ENCODE measurements around the gene AQP9. TPM values are rescaled to one million over a fixed set of nuclear protein-coding genes. Genes with fewer than 3 reads are reported as not detected.

AQP9 gene
- total RNA-seq, 2 donors from 2014 or later, result 1.1 to 2.9 TPM

DNA sequence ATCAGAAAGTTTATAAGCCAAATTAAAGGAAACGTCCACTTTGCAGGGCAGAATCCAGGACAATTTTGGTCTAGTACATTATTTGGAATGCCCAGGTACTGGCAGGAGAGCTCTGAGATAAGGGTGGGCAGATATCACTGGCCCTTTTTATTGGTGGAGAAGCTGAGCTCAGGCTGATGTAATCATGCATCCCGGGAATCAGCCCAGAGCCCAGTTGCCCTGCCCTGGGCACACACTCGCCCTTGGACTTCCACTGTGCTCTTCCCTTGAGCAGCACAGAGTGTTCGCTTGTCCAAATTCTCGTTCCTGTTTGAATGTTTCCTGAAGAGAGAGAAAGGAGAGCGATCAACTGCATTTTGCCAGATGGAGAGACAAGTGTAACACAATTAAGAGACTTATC lies 3.7 kb downstream of the AQP9 start:
- Histone ChIP-seq H3K4me1 (no peaks in the 10 kb centered on the region), H3K4me3 (no peak overlapping the region), H3K36me3 (no peaks in the 10 kb centered on the region), H3K27me3 (no peaks in the 10 kb centered on the region), H3K9me3 (no peaks in the 10 kb centered on the region), H3K27ac (no peak overlapping the region)
- TF ChIP-seq, protein P1, sequence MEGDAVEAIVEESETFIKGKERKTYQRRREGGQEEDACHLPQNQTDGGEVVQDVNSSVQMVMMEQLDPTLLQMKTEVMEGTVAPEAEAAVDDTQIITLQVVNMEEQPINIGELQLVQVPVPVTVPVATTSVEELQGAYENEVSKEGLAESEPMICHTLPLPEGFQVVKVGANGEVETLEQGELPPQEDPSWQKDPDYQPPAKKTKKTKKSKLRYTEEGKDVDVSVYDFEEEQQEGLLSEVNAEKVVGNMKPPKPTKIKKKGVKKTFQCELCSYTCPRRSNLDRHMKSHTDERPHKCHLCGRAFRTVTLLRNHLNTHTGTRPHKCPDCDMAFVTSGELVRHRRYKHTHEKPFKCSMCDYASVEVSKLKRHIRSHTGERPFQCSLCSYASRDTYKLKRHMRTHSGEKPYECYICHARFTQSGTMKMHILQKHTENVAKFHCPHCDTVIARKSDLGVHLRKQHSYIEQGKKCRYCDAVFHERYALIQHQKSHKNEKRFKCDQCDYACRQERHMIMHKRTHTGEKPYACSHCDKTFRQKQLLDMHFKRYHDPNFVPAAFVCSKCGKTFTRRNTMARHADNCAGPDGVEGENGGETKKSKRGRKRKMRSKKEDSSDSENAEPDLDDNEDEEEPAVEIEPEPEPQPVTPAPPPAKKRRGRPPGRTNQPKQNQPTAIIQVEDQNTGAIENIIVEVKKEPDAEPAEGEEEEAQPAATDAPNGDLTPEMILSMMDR (IDR thresholded peaks at IDR 0.05), result no peak
- DNase-seq (ENCODE audit: low spot score), result no peak

DNA sequence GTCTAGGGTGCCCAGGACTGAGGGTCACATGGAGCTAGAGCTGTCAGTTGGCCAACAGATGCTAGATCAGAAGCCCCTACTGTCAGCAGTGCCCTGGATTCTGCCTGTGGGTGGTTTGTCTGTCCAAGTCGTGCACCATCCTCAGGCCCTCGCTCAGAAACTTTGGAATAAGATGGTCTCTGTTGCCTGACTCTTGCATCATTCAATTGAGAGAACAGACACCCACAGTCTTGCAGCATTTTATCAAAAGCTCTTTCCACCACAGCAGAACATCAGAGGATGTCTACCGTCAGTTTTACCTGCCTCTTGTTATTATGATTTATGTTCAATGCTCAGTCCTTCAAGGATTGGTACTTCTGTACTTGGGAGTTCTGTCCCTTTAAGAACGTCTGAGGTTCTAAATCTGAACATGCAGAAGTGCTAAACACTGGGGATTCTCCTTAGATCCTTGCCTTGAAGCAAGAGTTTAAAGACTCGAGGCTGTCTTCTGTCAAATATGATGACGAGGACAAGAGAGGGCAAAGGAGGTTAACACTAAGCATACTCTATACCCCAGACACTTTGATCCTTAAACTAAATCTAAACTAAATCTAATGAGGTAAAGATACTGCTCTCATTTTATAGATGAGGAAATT lies 4.8 kb downstream of the AQP9 start:
- Histone ChIP-seq H3K9me3 (no peaks in the 10 kb centered on the region), H3K27ac (no peak overlapping the region)
- TF ChIP-seq, protein P1 (IDR thresholded peaks at IDR 0.05), result no peak

DNA sequence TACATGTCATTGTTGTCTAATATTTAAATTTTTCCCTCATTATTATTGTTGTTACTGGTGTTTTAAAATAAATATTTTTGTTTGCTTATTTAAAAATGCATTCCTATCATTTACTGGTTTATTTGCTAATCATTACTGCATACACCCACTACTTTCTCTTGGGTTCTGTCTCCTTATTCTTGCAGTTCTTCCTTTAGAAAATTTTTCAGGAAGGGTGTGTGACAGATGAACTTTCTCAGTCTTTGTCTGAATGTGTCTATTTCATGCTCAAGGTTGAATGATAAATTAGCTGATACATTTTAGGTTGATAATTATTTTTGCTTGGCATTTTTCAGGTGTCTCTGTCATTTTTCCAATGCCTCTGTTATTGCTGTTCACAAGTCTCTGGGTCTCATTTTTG lies 7.4 kb downstream of the AQP9 start:
- no peaks in the 10 kb centered on the region for H3K4me1 ChIP-seq
- no peak overlapping the region for H3K27ac ChIP-seq
- H3K27me3 ChIP-seq, result no peaks in the 10 kb centered on the region
- TF ChIP-seq, protein P1 (IDR thresholded peaks at IDR 0.05), result no peak
- no peaks in the 10 kb centered on the region for H3K36me3 ChIP-seq
- no peak overlapping the region for H3K4me3 ChIP-seq
- DNase-seq (ENCODE audit: low spot score), result no peak
- no peaks in the 10 kb centered on the region for H3K9me3 ChIP-seq

More for the DNA sequence above, 4.8 kb downstream of the AQP9 start:
- DNase-seq (ENCODE audit: low spot score), result no peak
- Histone ChIP-seq H3K36me3 (no peaks in the 10 kb centered on the region), H3K4me1 (no peaks in the 10 kb centered on the region), H3K27me3 (no peaks in the 10 kb centered on the region), H3K4me3 (no peak overlapping the region)

DNA sequence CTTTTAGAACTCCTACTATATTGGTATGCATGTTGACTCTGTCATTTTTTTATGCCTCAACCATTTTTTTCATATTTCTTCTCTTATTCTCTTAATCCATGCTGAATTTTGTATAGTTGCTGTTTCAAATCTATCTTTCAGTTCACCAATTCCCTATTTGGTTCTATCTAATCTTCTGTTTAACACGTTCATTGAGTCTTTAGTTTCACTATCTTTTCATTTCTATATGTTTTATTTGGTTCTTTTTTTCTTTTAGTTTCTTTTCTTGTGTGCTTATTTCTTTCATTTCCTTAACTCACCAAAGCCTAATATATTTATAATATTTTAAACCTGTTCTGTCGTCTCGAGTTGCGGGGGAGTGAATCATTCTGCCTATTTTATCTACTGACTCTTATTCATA lies 8.0 kb downstream of the AQP9 start:
- H3K9me3 ChIP-seq, result no peaks in the 10 kb centered on the region
- no peak overlapping the region for H3K4me3 ChIP-seq
- H3K27me3 ChIP-seq, result no peaks in the 10 kb centered on the region
- no peak for DNase-seq (ENCODE audit: low spot score)
- H3K4me1 ChIP-seq, result no peaks in the 10 kb centered on the region
- no peaks in the 10 kb centered on the region for H3K36me3 ChIP-seq
- no peak overlapping the region for H3K27ac ChIP-seq
- TF ChIP-seq, protein P1 (IDR thresholded peaks at IDR 0.05), result no peak

DNA sequence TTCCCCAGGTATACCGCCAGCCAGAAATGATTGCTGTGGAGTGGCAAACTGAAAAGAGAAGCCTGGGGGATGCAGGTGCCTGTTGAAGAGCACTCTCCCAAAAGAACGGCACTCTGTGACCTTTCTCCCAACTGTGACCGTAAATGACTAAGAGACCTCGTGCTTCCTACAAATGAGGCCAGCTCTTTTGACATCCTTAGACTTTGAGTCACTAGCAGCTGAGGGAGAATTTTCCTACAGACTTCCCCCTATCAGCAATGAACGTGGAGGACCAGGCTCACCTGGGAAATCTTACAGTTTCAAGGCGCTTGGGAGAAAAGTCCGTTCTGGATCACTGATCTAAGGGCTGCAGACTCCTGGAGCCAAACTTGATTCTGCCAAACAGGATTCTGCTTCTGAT lies 8.6 kb downstream of the AQP9 start:
- no peak for DNase-seq (ENCODE audit: low spot score)
- Histone ChIP-seq H3K4me1 (no peaks in the 10 kb centered on the region), H3K27ac (no peak overlapping the region), H3K36me3 (no peaks in the 10 kb centered on the region), H3K9me3 (no peaks in the 10 kb centered on the region), H3K4me3 (no peak overlapping the region), H3K27me3 (no peaks in the 10 kb centered on the region)
- TF ChIP-seq, protein P1 (IDR thresholded peaks at IDR 0.05), result no peak

DNA sequence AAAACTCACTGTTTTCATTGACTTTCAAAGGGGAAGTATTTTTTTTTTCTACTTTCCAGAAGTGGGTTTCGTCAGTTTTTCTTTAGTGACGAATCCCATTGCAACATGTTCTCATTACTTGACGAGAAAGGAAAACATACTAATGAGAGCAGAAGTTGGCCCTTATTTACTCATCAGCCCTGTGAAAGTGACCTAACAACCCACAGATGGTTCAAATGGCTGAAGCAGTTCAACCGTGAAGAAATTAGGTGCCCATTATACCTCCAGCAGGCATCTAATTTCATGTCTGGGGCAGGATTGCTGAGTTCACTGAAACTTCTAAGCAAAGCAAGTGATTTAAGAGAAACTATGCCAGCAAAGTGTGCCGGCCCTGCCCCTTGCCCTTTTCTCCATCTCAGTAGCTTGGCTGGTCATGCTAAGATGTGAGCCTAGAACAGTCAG lies 9.0 kb downstream of the AQP9 start:
- no peaks in the 10 kb centered on the region for H3K9me3 ChIP-seq

More for the DNA sequence above, 9.0 kb downstream of the AQP9 start:
- H3K4me1 ChIP-seq, result no peaks in the 10 kb centered on the region
- no peak for DNase-seq (ENCODE audit: low spot score)
- H3K27me3 ChIP-seq, result no peaks in the 10 kb centered on the region
- H3K4me3 ChIP-seq, result no peak overlapping the region
- TF ChIP-seq, protein P1 (IDR thresholded peaks at IDR 0.05), result no peak
- H3K36me3 ChIP-seq, result no peaks in the 10 kb centered on the region
- no peak overlapping the region for H3K27ac ChIP-seq

Measured in right atrium auricular region (tissue), 2 donors.